Activated CD8-positive, alpha-beta T cell treated with anti-CD3 and anti-CD28 coated beads for 36 hours (primary cell): ENCODE measurements around the gene PCNX2. TPM values are rescaled to one million over a fixed set of nuclear protein-coding genes. Genes with fewer than 3 reads are reported as not detected.

Experiments used
- ATAC-seq: fragments of 200-7000 bp; cut with Tn5 transposase; one replicate; pipeline ENCODE4 v1.10.0; 2021; ENCODE audit warnings: mild to moderate bottlenecking, moderate library complexity
- CTCF ChIA-PET: fragments of 350-600 bp; sonication (Branson Sonifier 250); formaldehyde crosslinking; loops from one replicate; lab custom pipeline; 2021; ENCODE audit warnings: antibody characterized with exemption; lab: Charles Lee
- POLR2A ChIA-PET: fragments of 350-600 bp; sonication (Branson Sonifier 250); formaldehyde crosslinking; loops from one replicate; lab custom pipeline; 2021; ENCODE audit warnings: antibody characterized with exemption; lab: Charles Lee
- DNase-seq: peaks from one replicate; pipeline ENCODE4 v3.0.0-alpha.2; 2020
- H3K27ac Mint-ChIP-seq: one replicate; pipeline ENCODE4 v1.8.0; 2021; ENCODE audit warnings: mild to moderate bottlenecking, mixed read lengths
- H3K27me3 Mint-ChIP-seq: one replicate; pipeline ENCODE4 v1.8.0; 2021; ENCODE audit warnings: mixed read lengths
- H3K36me3 Mint-ChIP-seq: one replicate; pipeline ENCODE4 v1.8.0; 2021; ENCODE audit warnings: low read depth, mixed read lengths
- H3K4me1 Mint-ChIP-seq: one replicate; pipeline ENCODE4 v1.8.0; 2021; ENCODE audit warnings: low read depth, mixed read lengths
- H3K4me3 Mint-ChIP-seq: one replicate; pipeline ENCODE4 v1.8.0; 2021; ENCODE audit warnings: mild to moderate bottlenecking, moderate library complexity, mixed read lengths
- H3K9me3 Mint-ChIP-seq: one replicate; pipeline ENCODE4 v1.8.0; 2021; ENCODE audit warnings: mixed read lengths
- intact Hi-C: fragments of 100-400 bp; cut with micrococcal nuclease; formaldehyde crosslinking; loops from one replicate; pipeline ENCODE4 v1.10.0; 2022
- total RNA-seq, 2 experiments: library from RNA; stranded (reverse); gene quantifications; one replicate each; pipeline ENCODE4 v1.2.3, GENCODE V29; 2021
- TF ChIP-seq, protein P1 (sequence below): fragments of 200-600 bp; IDR thresholded peaks from one replicate; pipeline ENCODE4 v1.8.0; 2022; ENCODE audit warnings: antibody characterized with exemption, mild to moderate bottlenecking

The PCNX2 gene
- total RNA-seq, 2 experiments from 2014 or later = 14.4 to 14.9 TPM

DNA sequence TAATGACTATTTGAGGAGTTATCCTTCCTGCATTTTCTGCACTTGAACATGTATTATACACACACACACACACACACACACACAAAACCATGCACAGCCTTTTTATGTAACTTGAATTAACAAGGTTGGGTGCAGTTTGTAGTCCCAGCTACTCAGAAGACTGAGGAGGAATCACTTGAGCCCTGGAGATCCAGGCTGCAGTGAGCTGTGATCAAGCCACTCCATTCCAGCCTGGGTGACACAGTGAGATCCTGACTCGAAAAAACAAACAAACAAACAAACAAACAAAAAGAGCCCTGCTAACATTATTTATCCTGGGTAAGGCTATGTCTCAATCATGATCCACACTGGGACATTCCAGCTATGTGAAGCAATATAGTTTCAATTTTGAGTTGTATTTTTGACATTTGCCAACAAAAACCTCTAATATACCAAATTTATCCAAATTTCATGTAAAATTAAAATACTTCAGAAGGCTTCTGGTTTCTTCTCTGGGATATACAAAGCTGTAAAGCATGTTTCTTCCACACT, 188.3 kb downstream of the PCNX2 start:
- ChIA-PET CTCF (no interaction called here), POLR2A (no interaction called here)
- Mint-ChIP-seq H3K4me3 (no peak overlapping the region), H3K27ac (no peak overlapping the region), H3K9me3 (no peaks in the 10 kb centered on the region), H3K4me1 (no peaks in the 10 kb centered on the region), H3K27me3 (no peaks in the 10 kb centered on the region), H3K36me3 (peaks cover 36% of the 10 kb centered on the region)
- ATAC-seq (no peak), DNase-seq (no peak)
- TF ChIP-seq, protein P1, sequence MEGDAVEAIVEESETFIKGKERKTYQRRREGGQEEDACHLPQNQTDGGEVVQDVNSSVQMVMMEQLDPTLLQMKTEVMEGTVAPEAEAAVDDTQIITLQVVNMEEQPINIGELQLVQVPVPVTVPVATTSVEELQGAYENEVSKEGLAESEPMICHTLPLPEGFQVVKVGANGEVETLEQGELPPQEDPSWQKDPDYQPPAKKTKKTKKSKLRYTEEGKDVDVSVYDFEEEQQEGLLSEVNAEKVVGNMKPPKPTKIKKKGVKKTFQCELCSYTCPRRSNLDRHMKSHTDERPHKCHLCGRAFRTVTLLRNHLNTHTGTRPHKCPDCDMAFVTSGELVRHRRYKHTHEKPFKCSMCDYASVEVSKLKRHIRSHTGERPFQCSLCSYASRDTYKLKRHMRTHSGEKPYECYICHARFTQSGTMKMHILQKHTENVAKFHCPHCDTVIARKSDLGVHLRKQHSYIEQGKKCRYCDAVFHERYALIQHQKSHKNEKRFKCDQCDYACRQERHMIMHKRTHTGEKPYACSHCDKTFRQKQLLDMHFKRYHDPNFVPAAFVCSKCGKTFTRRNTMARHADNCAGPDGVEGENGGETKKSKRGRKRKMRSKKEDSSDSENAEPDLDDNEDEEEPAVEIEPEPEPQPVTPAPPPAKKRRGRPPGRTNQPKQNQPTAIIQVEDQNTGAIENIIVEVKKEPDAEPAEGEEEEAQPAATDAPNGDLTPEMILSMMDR = no peak
- intact Hi-C loops = no loop called here

- Mint-ChIP-seq H3K4me1 (no peaks in the 10 kb centered on the region), H3K4me3 (no peak overlapping the region), H3K27ac (no peak overlapping the region), H3K9me3 (no peaks in the 10 kb centered on the region), H3K36me3 (peaks cover 26% of the 10 kb centered on the region), H3K27me3 (no peaks in the 10 kb centered on the region)
- ATAC-seq = no peak
- ChIA-PET POLR2A (no interaction called here), CTCF (no interaction called here)
- TF ChIP-seq, protein P1 = no peak
- DNase-seq = no peak
- intact Hi-C loops = no loop called here
These were observed 190.3 kb downstream of the PCNX2 start for GRCh38 chr1:233105225-233105624.

- Mint-ChIP-seq H3K27ac (no peak overlapping the region), H3K36me3 (peaks cover 15% of the 10 kb centered on the region), H3K4me1 (peaks cover 5% of the 10 kb centered on the region), H3K27me3 (no peaks in the 10 kb centered on the region), H3K4me3 (no peak overlapping the region), H3K9me3 (no peaks in the 10 kb centered on the region)
- TF ChIP-seq, protein P1 = no peak
- intact Hi-C loops = no loop called here
- POLR2A ChIA-PET = no interaction called here
- CTCF ChIA-PET = no interaction called here
- ATAC-seq = no peak
- no peak for DNase-seq
These were observed 193.2 kb downstream of the PCNX2 start for GRCh38 chr1:233102341-233102740.

DNA sequence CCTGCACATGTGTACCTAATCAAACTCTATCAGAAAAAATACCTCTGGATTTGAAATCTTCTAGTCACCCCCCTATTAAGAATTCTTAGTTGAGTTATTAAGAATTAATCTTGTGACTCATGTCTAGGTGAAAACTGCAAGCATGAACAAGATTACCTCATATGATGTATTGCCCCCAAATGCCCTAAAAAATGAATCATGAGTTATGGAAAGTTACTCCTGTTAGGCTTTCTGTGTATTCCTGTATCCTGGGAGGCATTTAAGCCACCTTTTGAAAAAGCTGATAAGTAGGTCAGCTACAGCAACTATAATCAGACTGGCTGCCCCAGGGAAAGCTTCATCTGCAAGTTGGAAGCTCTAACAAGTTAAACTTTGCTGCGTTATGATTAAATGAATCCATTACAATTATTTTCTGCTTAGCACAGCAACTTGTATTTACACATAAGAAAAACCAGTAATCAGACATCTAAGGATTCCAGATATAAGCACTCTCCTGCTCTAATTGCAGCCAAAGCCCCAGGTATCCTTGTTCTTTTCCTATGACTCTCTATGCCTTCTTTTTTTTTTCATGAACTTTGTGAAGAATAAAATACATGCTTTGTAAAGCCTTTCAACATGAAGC, 197.5 kb downstream of the PCNX2 start:
- Mint-ChIP-seq H3K9me3 (no peaks in the 10 kb centered on the region), H3K4me1 (peaks cover 5% of the 10 kb centered on the region), H3K4me3 (no peak overlapping the region), H3K27me3 (no peaks in the 10 kb centered on the region), H3K36me3 (peaks cover 12% of the 10 kb centered on the region), H3K27ac (no peak overlapping the region)
- intact Hi-C loops = no loop called here
- ChIA-PET POLR2A (no interaction called here), CTCF (no interaction called here)
- TF ChIP-seq, protein P1 = no peak
- ATAC-seq (no peak), DNase-seq (no peak)

- DNase-seq = no peak
- no peaks in the 10 kb centered on the region for H3K27me3 Mint-ChIP-seq
- no peaks in the 10 kb centered on the region for H3K9me3 Mint-ChIP-seq
- ChIA-PET CTCF (no interaction called here), POLR2A (no interaction called here)
- H3K4me1 Mint-ChIP-seq = peaks cover 5% of the 10 kb centered on the region
- TF ChIP-seq, protein P1 = no peak
- peaks cover 12% of the 10 kb centered on the region for H3K36me3 Mint-ChIP-seq
- no peak for ATAC-seq
- H3K27ac Mint-ChIP-seq = no peak overlapping the region
- intact Hi-C loops = no loop called here
- H3K4me3 Mint-ChIP-seq = no peak overlapping the region
These were observed 198.0 kb downstream of the PCNX2 start for GRCh38 chr1:233097546-233097945.
